ENCODE data around the gene HOXB13.

The HOXB13 gene

DNA sequence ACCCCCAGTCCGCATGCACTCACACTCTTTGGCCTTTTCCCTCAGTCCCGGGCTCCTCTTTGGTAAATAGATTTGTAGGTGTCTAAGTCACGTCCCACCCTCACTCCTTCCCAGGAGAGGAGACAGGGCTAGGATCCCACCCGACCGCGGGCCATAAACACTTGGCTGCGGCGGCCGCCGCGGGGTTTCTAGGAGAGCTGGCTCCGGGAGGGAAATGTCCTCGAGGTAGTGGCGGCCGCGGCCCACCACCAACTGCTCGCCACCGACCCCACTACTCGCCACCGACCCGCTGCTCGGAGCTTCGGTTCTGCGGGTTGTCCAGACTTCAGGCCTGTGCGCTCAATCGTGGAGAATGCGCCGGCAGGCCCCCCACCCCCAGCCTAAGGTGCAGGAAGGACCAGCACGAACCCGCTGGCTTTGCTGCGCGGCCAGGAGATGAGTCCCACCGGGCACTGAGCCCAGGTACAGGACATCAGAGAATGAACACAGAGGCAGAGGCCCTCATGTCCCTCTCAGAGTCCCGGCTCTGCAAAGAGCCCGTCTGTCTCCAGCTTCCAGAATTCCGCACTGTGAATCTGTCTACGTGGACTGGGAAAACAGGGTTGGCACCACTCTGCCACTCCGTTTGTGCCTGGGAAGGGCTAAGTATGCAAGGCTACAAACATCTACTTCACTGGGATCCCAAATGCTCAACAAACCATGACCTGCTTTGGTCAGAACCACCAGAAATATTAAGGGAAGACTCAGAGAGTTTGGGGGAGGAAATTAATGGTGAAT lies 3.1 kb downstream of the HOXB13 start:
- no peak overlapping the region for H3K4me3 ChIP-seq (ENCODE audit: low read depth, low read length)
- TF ChIP-seq CTCF (IDR thresholded peaks at IDR 0.05; ENCODE audit: borderline replicate concordance, insufficient read depth, low read depth, low read length) = no peak

GRCh38 chr17:48725004-48725287 lies 3.6 kb downstream of the HOXB13 start:
- no peak for TF ChIP-seq CTCF (IDR thresholded peaks at IDR 0.05; ENCODE audit: borderline replicate concordance, insufficient read depth, low read depth, low read length)
- H3K4me3 ChIP-seq (ENCODE audit: low read depth, low read length) = no peak overlapping the region

DNA sequence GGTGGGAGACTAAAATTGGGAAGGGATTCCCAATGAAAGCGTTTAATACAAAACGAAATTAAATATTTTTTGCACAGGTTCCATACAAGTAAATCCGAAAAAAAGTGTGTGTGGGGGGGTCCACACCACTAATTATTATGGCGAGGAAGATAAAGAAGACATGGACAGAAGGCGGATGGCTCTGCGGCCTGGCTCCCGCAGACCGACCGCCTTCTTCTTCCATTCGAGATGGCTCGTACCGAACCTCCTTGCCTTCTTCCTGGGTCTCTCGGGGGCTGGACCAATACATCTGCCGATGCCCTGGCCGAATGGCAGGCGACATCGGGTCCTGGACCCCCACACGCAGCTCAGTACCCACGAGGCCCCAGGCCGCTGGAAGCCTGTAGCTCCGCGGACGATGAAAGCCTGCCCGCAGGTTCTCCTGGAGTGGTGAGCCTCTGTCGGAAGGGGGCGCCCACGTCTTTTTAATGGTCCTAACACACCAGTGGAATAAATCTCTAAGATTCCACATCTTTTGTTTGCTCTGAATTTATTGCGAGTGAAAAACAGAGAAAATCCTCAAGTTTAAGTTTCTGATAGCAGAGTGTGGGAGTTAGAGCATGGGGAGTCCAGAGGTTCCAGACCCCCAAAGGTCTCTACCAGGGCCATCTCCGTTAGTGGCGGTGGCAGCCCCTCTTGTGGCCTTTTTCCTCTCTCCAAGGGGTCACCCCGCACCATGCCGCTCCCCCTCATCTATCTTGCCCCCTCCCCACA lies 4.1 kb downstream of the HOXB13 start:
- no peak overlapping the region for H3K4me3 ChIP-seq (ENCODE audit: low read depth, low read length)
- TF ChIP-seq CTCF (IDR thresholded peaks at IDR 0.05; ENCODE audit: borderline replicate concordance, insufficient read depth, low read depth, low read length) = peak; percentile 72

DNA sequence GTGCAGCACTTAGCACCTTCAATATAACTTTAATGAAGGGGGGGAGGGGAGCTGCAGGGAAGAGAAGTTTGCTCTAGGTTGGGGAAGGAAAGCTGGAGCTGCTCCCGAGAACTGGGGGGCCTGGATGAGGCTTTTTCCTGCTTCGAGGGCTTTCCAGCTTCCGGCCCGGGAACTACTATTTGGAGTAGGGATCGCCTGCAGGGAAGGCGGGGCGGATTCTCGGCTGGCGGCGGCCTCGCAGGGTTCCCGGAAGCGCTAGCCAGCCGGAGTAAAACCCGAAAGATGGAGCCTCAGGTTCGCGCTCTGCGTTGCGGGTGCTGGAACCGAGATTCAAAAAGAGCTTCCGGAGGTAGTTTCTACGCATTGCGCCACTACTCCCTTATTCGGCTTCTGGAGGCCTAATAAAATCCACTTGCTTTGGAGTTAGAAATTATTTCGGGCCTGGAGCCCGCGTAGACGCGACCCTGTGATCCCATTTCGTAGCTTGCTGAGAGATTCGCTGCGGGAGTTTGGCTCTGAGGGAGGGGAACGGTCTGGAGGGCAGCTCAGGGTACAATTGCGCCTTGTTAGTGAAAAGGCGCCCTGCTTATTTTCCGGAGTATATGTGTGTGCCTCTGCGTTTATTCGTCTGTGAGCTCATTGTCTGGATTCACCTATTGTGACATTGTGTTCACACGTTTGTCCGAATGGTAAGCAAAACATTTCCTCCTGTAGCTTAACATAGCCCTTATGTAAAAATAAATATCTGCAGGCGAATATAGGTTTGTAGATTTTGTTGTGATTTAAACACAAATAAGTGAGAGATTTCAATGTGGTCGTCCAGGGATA lies 4.9 kb downstream of the HOXB13 start:
- no peak overlapping the region for H3K4me3 ChIP-seq (ENCODE audit: low read depth, low read length)
- no peak for TF ChIP-seq CTCF (IDR thresholded peaks at IDR 0.05; ENCODE audit: borderline replicate concordance, insufficient read depth, low read depth, low read length)

DNA sequence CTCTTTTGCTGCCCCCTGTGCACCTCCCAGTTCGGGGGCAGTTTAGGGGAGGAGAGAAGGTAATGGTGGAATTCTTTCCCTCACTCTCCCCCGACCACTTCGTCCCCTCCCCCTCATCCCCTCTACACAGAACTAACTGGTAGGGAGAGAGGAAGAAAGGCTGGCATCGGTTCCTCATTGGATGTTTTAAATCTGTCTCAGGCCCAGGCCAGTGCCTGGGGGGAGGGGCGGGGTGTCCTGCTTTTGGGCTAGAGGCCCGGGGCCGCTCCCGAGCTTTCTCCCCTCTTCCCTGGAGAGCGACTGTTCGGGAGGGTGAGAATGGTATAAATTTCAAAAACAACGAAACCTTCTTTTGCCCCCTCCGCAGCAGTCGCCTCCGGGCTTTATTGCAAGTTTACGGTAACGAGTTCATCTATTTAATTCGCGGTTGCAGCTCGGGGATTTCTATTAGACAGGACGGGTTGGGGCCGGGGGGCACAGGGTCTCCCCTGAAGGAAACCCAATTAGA lies 5.6 kb downstream of the HOXB13 start, which contains the start of gene PRAC2:
TSS of gene PRAC2 (plus strand) at position 271 of the 508 bp plus-strand sequence. CDS start 1,226 bp downstream, outside the sequence.
- no peak for TF ChIP-seq CTCF (IDR thresholded peaks at IDR 0.05; ENCODE audit: borderline replicate concordance, insufficient read depth, low read depth, low read length)
- no peak within 1 kb of the TSS for H3K4me3 ChIP-seq (ENCODE audit: low read depth, low read length)

- no peak for TF ChIP-seq CTCF (IDR thresholded peaks at IDR 0.05; ENCODE audit: borderline replicate concordance, insufficient read depth, low read depth, low read length)
- no peak within 1 kb of the TSS for H3K4me3 ChIP-seq (ENCODE audit: low read depth, low read length)
These were observed 6.2 kb downstream of the HOXB13 start, which contains the start of gene PRAC1 for GRCh38 chr17:48722201-48722907. PRAC1 (minus strand) TSS chr17:48722518; CDS start chr17:48722392, 126 bp downstream.

All from GM12875 (cell line).